Esophagus muscularis mucosa (tissue), 3 donors: ENCODE results near the gene SLFN5.

ENCODE experiments used
- POLR2A ChIP-seq: fragments of 450-650 bp; IDR thresholded peaks from one replicate; pipeline ENCODE4 v1.6.1; 2017; ENCODE audit warnings: antibody characterized with exemption, moderate library complexity, mild to moderate bottlenecking, low read depth
- POLR2AphosphoS5 ChIP-seq, 2 donors: sonication (generic); formaldehyde crosslinking; IDR thresholded peaks; one replicate each; pipeline ENCODE4 v1.6.1; 2017; ENCODE audit warnings: antibody characterized with exemption in 2 of 2
- TF ChIP-seq, protein P1 (sequence below), 3 experiments: fragments of 200-600 bp in 2 of 3; fragments of 450-650 bp in 1 of 3; sonication (generic) in 2 of 3; IDR thresholded peaks; one replicate each; pipeline ENCODE4 v1.5.1; 2017 to 2019; ENCODE audit warnings: antibody characterized with exemption in 3 of 3, mild to moderate bottlenecking in 2 of 3, moderate library complexity in 1 of 3

- TF ChIP-seq POLR2A (no peak), POLR2AphosphoS5 (IDR thresholded peaks at IDR 0.05) (peak; percentile 60 to 69)
- TF ChIP-seq, protein P1, sequence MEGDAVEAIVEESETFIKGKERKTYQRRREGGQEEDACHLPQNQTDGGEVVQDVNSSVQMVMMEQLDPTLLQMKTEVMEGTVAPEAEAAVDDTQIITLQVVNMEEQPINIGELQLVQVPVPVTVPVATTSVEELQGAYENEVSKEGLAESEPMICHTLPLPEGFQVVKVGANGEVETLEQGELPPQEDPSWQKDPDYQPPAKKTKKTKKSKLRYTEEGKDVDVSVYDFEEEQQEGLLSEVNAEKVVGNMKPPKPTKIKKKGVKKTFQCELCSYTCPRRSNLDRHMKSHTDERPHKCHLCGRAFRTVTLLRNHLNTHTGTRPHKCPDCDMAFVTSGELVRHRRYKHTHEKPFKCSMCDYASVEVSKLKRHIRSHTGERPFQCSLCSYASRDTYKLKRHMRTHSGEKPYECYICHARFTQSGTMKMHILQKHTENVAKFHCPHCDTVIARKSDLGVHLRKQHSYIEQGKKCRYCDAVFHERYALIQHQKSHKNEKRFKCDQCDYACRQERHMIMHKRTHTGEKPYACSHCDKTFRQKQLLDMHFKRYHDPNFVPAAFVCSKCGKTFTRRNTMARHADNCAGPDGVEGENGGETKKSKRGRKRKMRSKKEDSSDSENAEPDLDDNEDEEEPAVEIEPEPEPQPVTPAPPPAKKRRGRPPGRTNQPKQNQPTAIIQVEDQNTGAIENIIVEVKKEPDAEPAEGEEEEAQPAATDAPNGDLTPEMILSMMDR (IDR thresholded peaks at IDR 0.05): no peak
These were observed 1.7 kb downstream of the SLFN5 start for GRCh38 chr17:35244341-35245195.
